Type B pancreatic cell (in vitro differentiated cells): Measurements from ENCODE around the gene ZFAND6. TPM values are rescaled to one million over a fixed set of nuclear protein-coding genes. Genes with fewer than 3 reads are reported as not detected.

Experiments
- DNase-seq: peaks from one replicate; pipeline ENCODE4 v3.0.0; 2021; ENCODE audit warnings: mixed read lengths; ENCODE audit not compliant: unreplicated experiment; ENCODE audit errors: extremely low spot score
- H3K27ac Mint-ChIP-seq: 2 replicates; pipeline ENCODE4 v1.8.0; 2021; ENCODE audit warnings: mild to moderate bottlenecking, mixed read lengths
- H3K27me3 Mint-ChIP-seq: 2 replicates; pipeline ENCODE4 v1.8.0; 2021; ENCODE audit warnings: mixed read lengths
- H3K36me3 Mint-ChIP-seq: 2 replicates; pipeline ENCODE4 v1.8.0; 2021; ENCODE audit warnings: mixed read lengths
- H3K4me1 Mint-ChIP-seq: one replicate; pipeline ENCODE4 v1.8.0; 2021; ENCODE audit warnings: mixed read lengths; ENCODE audit not compliant: unreplicated experiment
- H3K4me3 Mint-ChIP-seq: 2 replicates; pipeline ENCODE4 v1.8.0; 2021; ENCODE audit warnings: mild to moderate bottlenecking, mixed read lengths
- H3K9me3 Mint-ChIP-seq: 2 replicates; pipeline ENCODE4 v1.8.0; 2021; ENCODE audit warnings: mixed read lengths
- total RNA-seq: library from RNA; stranded (reverse); gene quantifications from 2 replicates; pipeline ENCODE4 v1.2.1, GENCODE V29; 2021; ENCODE audit warnings: low replicate concordance
- TF ChIP-seq, protein P1 (sequence below): fragments of 200-600 bp; sonication (generic); conservative IDR thresholded peaks from 2 replicates; pipeline ENCODE4 v1.5.0; 2021; ENCODE audit warnings: antibody characterized with exemption, mild to moderate bottlenecking

Gene ZFAND6
- total RNA-seq, 1 donor from 2014 or later, result 59.6 TPM

DNA sequence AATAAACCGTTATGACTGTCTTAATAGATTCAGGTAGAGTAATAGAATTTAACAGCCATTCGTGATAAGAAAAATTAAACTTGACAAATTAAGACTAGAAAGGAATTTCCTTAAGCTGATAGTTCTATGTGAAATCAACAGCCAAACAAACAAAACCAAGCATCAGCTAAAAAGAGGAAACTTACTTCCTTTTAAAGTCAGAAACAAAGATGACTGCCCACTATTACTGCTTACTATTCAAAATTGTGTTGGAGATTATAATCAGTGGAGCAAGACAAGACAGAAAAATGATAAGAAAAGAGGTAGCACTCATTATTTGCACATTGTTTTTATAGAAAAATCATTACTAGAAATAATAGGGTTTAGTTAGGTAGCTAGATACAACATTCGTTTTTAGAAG lies 79.5 kb downstream of the ZFAND6 start:
- Mint-ChIP-seq H3K9me3 (no peaks in the 10 kb centered on the region), H3K4me1 (no peaks in the 10 kb centered on the region), H3K36me3 (peaks cover 18% of the 10 kb centered on the region), H3K4me3 (no peak overlapping the region), H3K27ac (no peak overlapping the region), H3K27me3 (no peaks in the 10 kb centered on the region)
- TF ChIP-seq, protein P1, sequence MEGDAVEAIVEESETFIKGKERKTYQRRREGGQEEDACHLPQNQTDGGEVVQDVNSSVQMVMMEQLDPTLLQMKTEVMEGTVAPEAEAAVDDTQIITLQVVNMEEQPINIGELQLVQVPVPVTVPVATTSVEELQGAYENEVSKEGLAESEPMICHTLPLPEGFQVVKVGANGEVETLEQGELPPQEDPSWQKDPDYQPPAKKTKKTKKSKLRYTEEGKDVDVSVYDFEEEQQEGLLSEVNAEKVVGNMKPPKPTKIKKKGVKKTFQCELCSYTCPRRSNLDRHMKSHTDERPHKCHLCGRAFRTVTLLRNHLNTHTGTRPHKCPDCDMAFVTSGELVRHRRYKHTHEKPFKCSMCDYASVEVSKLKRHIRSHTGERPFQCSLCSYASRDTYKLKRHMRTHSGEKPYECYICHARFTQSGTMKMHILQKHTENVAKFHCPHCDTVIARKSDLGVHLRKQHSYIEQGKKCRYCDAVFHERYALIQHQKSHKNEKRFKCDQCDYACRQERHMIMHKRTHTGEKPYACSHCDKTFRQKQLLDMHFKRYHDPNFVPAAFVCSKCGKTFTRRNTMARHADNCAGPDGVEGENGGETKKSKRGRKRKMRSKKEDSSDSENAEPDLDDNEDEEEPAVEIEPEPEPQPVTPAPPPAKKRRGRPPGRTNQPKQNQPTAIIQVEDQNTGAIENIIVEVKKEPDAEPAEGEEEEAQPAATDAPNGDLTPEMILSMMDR, result no peak
- no peak for DNase-seq

DNA sequence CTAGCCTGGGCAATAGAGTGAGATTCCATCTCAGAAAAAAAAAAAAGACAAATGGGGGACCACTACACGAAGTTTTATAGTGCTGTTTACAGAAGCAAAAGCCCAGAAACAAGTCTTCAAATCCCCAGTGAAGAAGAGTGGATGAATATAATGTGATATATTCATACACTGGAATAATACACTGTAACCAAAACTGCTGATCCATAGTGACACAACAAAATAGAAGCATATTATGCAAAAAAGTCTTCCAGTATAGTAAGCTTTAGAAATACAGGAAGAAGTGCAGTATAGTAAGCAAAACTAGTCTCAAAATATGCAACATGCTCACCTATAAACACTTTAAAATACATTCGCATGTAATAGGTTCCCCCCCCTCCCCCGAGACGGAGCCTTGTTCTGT lies 81.4 kb downstream of the ZFAND6 start:
- no peak for DNase-seq
- Mint-ChIP-seq H3K27me3 (no peaks in the 10 kb centered on the region), H3K4me1 (no peaks in the 10 kb centered on the region), H3K27ac (no peak overlapping the region), H3K4me3 (no peak overlapping the region), H3K9me3 (peaks cover under 1% of the 10 kb centered on the region), H3K36me3 (peaks cover 12% of the 10 kb centered on the region)
- TF ChIP-seq, protein P1, result no peak

DNA sequence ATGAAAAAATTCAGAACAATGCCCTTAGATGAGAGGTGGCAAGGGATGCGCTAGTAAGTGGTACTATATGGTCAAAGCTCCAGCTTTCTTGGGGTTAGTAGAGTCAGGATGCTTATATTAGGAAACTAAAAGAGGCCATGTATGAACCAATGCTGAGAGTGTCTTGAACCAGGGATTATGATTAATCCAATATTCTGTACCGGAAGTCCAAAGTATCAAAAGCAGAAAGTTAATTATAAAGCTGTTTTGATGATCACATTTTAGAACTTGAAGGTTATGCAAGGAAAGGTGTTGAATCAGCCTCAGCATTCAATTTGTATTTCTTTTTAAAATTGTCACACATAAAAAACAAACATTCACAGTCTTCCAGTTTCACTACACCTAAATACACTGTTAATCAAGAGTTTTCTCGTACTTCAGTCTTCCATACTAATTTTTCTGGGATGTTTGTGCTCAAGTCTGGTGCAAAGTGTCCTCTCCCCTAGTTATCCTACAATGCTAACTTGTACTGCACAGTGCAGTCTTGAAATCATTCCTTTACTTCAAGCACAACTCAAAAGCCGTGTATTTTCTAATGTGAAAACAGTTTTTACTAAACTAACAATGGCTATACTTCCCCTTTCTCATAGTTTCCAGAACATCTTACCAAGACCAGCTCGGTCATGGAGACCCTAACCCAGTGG lies 82.6 kb downstream of the ZFAND6 start:
- Mint-ChIP-seq H3K4me1 (no peaks in the 10 kb centered on the region), H3K4me3 (no peak overlapping the region), H3K27ac (no peak overlapping the region), H3K36me3 (peaks cover 12% of the 10 kb centered on the region), H3K27me3 (no peaks in the 10 kb centered on the region), H3K9me3 (peaks cover 6% of the 10 kb centered on the region)
- DNase-seq, result no peak
- TF ChIP-seq, protein P1, result no peak

DNA sequence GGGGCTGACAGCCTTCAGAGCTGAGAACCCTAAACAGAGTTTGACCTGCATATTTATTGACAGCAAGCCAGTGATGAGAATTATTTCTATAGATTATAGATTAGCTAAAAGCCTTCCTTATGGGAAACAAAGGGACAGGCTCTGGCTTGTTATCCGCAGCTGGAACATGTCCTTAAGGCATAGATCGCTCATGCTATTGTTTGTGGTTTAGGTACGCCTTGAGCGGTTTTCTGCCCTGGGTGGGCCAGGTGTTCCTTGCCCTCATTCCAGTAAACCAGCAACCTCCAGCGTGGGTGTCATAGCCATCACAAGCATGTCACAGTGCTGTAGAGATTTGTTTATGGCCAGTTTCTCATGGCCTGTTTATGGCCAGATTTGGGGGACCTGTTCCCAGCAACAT lies 83.2 kb downstream of the ZFAND6 start:
- TF ChIP-seq, protein P1, result no peak
- Mint-ChIP-seq H3K27me3 (no peaks in the 10 kb centered on the region), H3K27ac (no peak overlapping the region), H3K36me3 (peaks cover 9% of the 10 kb centered on the region), H3K4me1 (no peaks in the 10 kb centered on the region), H3K4me3 (no peak overlapping the region), H3K9me3 (peaks cover 6% of the 10 kb centered on the region)
- no peak for DNase-seq

DNA sequence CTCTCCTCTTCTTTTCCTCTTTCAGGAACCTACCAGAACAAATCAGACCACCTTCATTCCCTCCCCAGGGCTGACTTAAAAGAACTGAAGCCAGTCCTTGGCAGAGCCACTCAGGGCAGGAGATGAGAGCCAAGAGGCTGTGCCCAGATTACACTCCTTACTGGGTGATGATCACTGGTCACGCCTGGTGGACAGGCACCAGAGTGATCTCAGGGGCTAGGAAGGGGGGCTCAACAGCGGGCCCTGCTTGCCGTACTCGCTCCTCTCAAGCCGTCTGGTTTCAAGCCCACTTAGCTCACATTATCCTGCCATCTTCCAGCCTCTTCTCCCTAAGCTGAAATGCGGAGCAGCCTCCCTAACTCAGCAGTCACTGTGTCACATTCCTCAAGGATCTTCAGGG lies 91.7 kb downstream of the ZFAND6 start:
- DNase-seq, result no peak
- H3K4me1 Mint-ChIP-seq, result peaks cover 28% of the 10 kb centered on the region
- H3K27me3 Mint-ChIP-seq, result peaks cover 3% of the 10 kb centered on the region
- TF ChIP-seq, protein P1, result no peak
- H3K27ac Mint-ChIP-seq, result no peak overlapping the region
- H3K9me3 Mint-ChIP-seq, result peaks cover 3% of the 10 kb centered on the region
- H3K36me3 Mint-ChIP-seq, result no peaks in the 10 kb centered on the region
- H3K4me3 Mint-ChIP-seq, result peak overlapping the region; percentile 43
